Stomach smooth muscle (tissue), 2 donors: ENCODE results near the gene RHAG.

Source experiments
- H3K27ac ChIP-seq: one replicate; pipeline ENCODE4 v1.7.0; 2013; ENCODE audit warnings: mild to moderate bottlenecking, low read length, inconsistent platforms
- H3K27me3 ChIP-seq, 2 donors: one replicate each; pipeline ENCODE4 v1.7.0; 2013; ENCODE audit warnings: low read length in 2 of 2; ENCODE audit not compliant: insufficient read depth in 2 of 2, control insufficient read depth in 1 of 2
- H3K36me3 ChIP-seq, 2 donors: one replicate each; pipeline ENCODE4 v1.7.0; 2013; ENCODE audit warnings: low read length in 2 of 2; ENCODE audit not compliant: control insufficient read depth in 2 of 2, insufficient read depth in 2 of 2
- H3K4me1 ChIP-seq: one replicate; pipeline ENCODE4 v1.7.0; 2013; ENCODE audit warnings: low read length; ENCODE audit not compliant: control insufficient read depth, insufficient read depth
- H3K4me3 ChIP-seq, 2 donors: one replicate each; pipeline ENCODE4 v1.7.0; 2013; ENCODE audit warnings: low read length in 2 of 2
- H3K9ac ChIP-seq, 2 donors: one replicate each; pipeline ENCODE4 v1.7.0; 2013; ENCODE audit warnings: low read length in 2 of 2, mild to moderate bottlenecking in 1 of 2
- H3K9me3 ChIP-seq, 2 donors: one replicate each; pipeline ENCODE4 v1.7.0; 2013; ENCODE audit warnings: low read length in 2 of 2; ENCODE audit not compliant: control insufficient read depth in 2 of 2
- donor health status: healthy.
- donor health status: Pancreatic carcinoma.

RHAG gene

GRCh38 chr6:49564552-49564951, 72.1 kb downstream of the RHAG start:
- Histone ChIP-seq H3K4me3 (no peak overlapping the region), H3K27me3 (peaks cover 0 to 2% of the 10 kb centered on the region in 2 donors), H3K4me1 (no peaks in the 10 kb centered on the region), H3K36me3 (no peaks in the 10 kb centered on the region), H3K9ac (no peak overlapping the region), H3K9me3 (no peaks in the 10 kb centered on the region), H3K27ac (no peak overlapping the region)

GRCh38 chr6:49563006-49563886, 73.4 kb downstream of the RHAG start:
- Histone ChIP-seq H3K4me3 (no peak overlapping the region), H3K9ac (no peak overlapping the region), H3K9me3 (no peaks in the 10 kb centered on the region), H3K27ac (no peak overlapping the region), H3K27me3 (peaks cover 0 to 2% of the 10 kb centered on the region in 2 donors), H3K4me1 (no peaks in the 10 kb centered on the region), H3K36me3 (no peaks in the 10 kb centered on the region)

- Histone ChIP-seq H3K4me1 (no peaks in the 10 kb centered on the region), H3K9ac (no peak overlapping the region), H3K4me3 (no peak overlapping the region), H3K9me3 (no peaks in the 10 kb centered on the region), H3K36me3 (no peaks in the 10 kb centered on the region), H3K27ac (no peak overlapping the region), H3K27me3 (peaks cover 0 to 1% of the 10 kb centered on the region in 2 donors)
Observed at GRCh38 chr6:49558238-49558637, 78.4 kb downstream of the RHAG start.

GRCh38 chr6:49557177-49557576, 79.5 kb downstream of the RHAG start:
- Histone ChIP-seq H3K4me3 (no peak overlapping the region), H3K27ac (no peak overlapping the region), H3K27me3 (peaks cover 2 to 9% of the 10 kb centered on the region in 2 donors), H3K9me3 (no peaks in the 10 kb centered on the region), H3K4me1 (no peaks in the 10 kb centered on the region), H3K36me3 (no peaks in the 10 kb centered on the region), H3K9ac (no peak overlapping the region)

GRCh38 chr6:49556429-49556837, 80.2 kb downstream of the RHAG start:
- Histone ChIP-seq H3K4me3 (no peak overlapping the region), H3K4me1 (peaks cover 1% of the 10 kb centered on the region), H3K9ac (no peak overlapping the region), H3K27me3 (peaks cover 2 to 12% of the 10 kb centered on the region in 2 donors), H3K9me3 (no peaks in the 10 kb centered on the region), H3K36me3 (no peaks in the 10 kb centered on the region), H3K27ac (no peak overlapping the region)

GRCh38 chr6:49555951-49556350, 80.7 kb downstream of the RHAG start:
- no peak overlapping the region for H3K27ac ChIP-seq
- no peak overlapping the region for H3K4me3 ChIP-seq
- H3K9me3 ChIP-seq, result no peaks in the 10 kb centered on the region
- H3K9ac ChIP-seq, result no peak overlapping the region
- peaks cover 7 to 17% of the 10 kb centered on the region in 2 donors for H3K27me3 ChIP-seq
- H3K36me3 ChIP-seq, result no peaks in the 10 kb centered on the region
- H3K4me1 ChIP-seq, result peaks cover 6% of the 10 kb centered on the region
